Activated CD8-positive, alpha-beta memory T cell treated with anti-CD3 and anti-CD28 coated beads, Interleukin-2, amount 50 U/mL, for 1 hour (primary cell): ENCODE measurements around the gene CHRND.
"Not testable (repeated sequence)": the region's sequence is repeated elsewhere in the genome, so short reads cannot be mapped to it uniquely, and the experiment has no call there.

Experiments used
- DNase-seq: peaks from one replicate; pipeline ENCODE4 v3.0.0-alpha.2; 2020; ENCODE audit errors: extremely low read depth

CHRND gene

GRCh38 chr2:232525199-232525598 is 761 bp upstream of the CHRND start:
- DNase-seq, result no peak

- no peak for DNase-seq
Observed at GRCh38 chr2:232526372-232526941, 497 bp downstream of the CHRND start.

GRCh38 chr2:232527905-232528470 is 2.0 kb downstream of the CHRND start:
- no peak for DNase-seq

GRCh38 chr2:232528746-232529460 is 2.9 kb downstream of the CHRND start:
- no peak for DNase-seq

- no peak for DNase-seq
Observed at GRCh38 chr2:232529806-232530547, 4.0 kb downstream of the CHRND start.

GRCh38 chr2:232530626-232531260 is 4.8 kb downstream of the CHRND start:
- DNase-seq, result no peak

- no peak for DNase-seq
Observed at GRCh38 chr2:232532419-232532818, 6.5 kb downstream of the CHRND start.

- not testable (repeated sequence) for DNase-seq
Observed at GRCh38 chr2:232532821-232533220, 6.9 kb downstream of the CHRND start.

- DNase-seq, result no peak
Observed at GRCh38 chr2:232533944-232534710, 8.2 kb downstream of the CHRND start.

GRCh38 chr2:232534940-232535651 is 9.1 kb downstream of the CHRND start:
- no peak for DNase-seq

GRCh38 chr2:232535761-232536530 is 10.0 kb downstream of the CHRND start:
- no peak for DNase-seq

- no peak for DNase-seq
Observed at GRCh38 chr2:232537079-232537478, 11.1 kb downstream of the CHRND start.

- no peak for DNase-seq
Observed at GRCh38 chr2:232537499-232537898, 11.5 kb downstream of the CHRND start.

- DNase-seq, result no peak
Observed at GRCh38 chr2:232538671-232539070, 12.7 kb downstream of the CHRND start.

- DNase-seq, result no peak
Observed at GRCh38 chr2:232539298-232540231, 13.6 kb downstream of the CHRND start, which contains the start of gene CHRNG. CHRNG (plus strand) TSS chr2:232539692; CDS start chr2:232539748, 56 bp downstream.

- DNase-seq, result no peak
Observed at GRCh38 chr2:232540441-232541041, 14.6 kb downstream of the CHRND start.

GRCh38 chr2:232541195-232541960 is 15.4 kb downstream of the CHRND start:
- no peak for DNase-seq
